Left hindlimb (tissue), 1 donor: ENCODE data around the gene ACIN1.

Experiments used
- DNase-seq: peaks from one replicate; pipeline ENCODE4 v3.0.0-alpha.2; 2018

The ACIN1 gene, protein sequence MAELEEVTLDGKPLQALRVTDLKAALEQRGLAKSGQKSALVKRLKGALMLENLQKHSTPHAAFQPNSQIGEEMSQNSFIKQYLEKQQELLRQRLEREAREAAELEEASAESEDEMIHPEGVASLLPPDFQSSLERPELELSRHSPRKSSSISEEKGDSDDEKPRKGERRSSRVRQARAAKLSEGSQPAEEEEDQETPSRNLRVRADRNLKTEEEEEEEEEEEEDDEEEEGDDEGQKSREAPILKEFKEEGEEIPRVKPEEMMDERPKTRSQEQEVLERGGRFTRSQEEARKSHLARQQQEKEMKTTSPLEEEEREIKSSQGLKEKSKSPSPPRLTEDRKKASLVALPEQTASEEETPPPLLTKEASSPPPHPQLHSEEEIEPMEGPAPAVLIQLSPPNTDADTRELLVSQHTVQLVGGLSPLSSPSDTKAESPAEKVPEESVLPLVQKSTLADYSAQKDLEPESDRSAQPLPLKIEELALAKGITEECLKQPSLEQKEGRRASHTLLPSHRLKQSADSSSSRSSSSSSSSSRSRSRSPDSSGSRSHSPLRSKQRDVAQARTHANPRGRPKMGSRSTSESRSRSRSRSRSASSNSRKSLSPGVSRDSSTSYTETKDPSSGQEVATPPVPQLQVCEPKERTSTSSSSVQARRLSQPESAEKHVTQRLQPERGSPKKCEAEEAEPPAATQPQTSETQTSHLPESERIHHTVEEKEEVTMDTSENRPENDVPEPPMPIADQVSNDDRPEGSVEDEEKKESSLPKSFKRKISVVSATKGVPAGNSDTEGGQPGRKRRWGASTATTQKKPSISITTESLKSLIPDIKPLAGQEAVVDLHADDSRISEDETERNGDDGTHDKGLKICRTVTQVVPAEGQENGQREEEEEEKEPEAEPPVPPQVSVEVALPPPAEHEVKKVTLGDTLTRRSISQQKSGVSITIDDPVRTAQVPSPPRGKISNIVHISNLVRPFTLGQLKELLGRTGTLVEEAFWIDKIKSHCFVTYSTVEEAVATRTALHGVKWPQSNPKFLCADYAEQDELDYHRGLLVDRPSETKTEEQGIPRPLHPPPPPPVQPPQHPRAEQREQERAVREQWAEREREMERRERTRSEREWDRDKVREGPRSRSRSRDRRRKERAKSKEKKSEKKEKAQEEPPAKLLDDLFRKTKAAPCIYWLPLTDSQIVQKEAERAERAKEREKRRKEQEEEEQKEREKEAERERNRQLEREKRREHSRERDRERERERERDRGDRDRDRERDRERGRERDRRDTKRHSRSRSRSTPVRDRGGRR

DNA sequence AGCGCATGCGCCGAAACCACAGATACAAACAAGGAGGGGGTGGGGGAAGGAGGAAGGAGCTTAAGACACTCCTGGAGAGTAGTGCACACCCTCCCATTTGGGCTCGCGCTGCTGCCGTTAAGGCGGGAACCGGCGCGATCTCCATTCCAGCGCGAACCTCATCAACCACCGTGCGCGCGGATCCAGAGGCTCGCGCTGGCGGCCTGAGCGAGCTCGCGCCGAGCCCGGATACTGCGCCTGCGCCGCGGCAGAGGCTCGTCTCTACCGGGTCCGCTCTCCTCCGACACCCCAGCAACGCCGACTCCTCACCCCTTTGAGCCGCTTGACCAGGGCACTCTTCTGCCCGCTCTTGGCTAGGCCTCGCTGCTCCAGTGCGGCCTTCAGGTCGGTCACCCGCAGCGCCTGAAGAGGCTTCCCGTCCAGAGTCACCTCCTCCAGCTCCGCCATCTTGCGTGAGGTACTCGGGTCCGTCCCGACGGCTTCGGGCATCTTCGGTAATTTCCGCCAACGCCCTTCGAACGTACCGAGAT, at the start of gene ACIN1:
TSS of gene ACIN1 (minus strand) at position 471 of the 530 bp plus-strand sequence. CDS start at position 447, 24 bp downstream.
- peak; percentile 88 for DNase-seq

DNA sequence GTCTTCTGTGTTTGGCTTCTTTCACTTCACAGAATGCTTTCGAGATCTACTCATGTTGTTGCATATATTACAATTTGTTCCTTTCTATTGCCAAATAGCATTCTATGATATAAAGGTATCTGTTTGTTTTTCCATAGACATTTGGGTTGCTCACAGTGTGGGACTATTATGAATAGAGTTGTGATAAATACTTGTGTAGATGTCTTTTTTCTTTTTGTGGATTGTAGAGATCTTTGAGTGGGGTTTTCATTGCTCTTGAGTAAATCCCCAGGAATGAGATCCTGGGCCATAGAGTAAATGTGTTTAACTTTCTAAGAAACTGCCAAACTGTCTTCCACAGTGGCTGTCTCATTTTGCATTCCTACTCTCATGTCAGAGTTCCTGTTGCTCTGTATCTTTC, 49.0 kb upstream of the ACIN1 start:
- no peak for DNase-seq

DNA sequence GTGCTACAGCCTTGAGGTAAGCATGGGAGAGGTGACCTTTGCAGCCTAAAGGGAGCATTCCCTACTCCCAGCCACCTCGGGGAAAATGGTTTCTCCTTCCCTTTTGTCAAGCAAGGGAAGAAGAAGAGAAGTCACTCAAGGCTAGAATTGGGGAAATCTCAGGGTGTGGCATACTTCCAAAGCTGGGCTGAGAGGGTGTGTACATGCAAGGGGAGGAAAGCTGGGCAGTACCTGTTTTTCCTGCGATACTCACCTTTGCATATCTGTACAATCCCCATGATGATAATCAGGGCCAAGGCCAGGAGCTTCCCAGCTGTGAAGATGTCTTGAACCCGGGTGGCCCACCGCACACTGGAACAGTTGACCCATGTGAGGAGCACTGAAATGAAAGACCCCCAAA, 47.9 kb upstream of the ACIN1 start:
- no peak for DNase-seq

DNA sequence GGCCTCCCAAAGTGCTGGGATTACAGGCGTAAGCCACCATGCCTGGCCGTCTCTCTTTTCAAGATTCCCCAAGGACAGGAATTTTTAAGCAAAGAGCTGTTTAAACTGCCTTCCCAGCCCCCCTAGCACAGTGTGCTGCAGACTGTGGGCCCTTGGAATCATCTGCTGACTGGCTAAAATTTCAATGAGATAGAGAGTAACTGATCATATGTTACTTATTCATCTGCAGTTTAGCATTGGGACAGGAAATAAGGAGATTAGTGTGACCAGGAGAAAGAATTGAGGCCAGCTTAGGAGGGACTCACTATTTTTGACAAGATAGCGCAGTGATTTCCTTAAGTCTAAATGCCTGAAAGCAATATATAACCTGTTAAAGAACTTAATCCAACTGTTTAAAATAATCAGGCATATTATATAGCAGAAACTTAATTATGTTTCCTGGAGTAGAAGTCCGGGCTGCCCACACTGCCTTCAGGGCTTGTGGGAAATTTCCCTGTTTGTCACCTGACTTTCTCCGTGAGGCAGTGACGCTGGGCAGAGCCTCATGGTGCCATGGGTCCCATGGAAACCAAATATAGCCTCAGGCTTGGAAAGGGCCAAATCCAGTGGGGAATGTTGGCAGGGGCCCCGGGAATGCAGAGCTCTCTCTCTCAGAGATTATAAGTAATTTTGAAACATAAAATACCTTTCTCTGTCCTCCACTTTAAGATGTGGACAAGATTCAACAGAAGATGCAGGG, 46.9 kb upstream of the ACIN1 start:
- no peak for DNase-seq

DNA sequence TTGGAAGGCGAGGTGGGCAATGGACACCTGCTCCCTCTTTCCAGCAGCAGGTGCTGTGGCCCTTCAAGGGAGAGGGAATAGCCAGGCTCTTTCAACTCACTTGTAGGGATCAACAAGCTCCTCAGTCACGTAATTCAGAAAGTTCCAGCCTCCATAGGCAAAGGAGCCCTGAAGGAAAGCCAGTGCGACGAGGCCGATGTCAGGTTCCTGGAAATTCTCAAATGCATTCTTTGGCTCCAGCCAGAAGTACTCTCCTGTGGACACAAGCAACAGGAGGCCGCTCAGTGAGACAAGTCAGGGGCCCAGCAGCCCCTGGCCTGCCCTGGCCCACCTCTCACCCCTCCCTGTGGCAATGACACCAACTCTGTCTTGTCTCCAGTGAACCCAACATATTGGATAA, 45.4 kb upstream of the ACIN1 start:
- DNase-seq, result no peak

DNA sequence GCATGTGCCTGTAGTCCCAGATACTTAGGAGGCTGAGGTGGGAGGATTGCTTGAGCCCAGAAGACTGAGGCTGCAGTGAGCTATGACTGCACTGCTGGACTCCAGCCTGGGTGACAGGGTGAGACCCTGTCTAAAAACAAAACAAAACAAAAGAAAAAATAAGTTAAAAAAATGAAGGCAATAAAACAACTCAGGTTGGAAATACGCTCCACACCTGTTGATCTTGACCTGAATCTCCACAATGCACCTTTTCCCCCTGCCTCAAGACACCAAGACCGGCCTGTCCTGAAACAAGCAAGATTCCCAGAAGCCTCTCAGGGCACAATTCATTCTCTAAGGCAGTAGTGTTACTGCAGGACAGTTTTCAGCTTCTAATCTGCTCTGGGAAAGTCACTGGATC, 44.9 kb upstream of the ACIN1 start:
- no peak for DNase-seq

DNA sequence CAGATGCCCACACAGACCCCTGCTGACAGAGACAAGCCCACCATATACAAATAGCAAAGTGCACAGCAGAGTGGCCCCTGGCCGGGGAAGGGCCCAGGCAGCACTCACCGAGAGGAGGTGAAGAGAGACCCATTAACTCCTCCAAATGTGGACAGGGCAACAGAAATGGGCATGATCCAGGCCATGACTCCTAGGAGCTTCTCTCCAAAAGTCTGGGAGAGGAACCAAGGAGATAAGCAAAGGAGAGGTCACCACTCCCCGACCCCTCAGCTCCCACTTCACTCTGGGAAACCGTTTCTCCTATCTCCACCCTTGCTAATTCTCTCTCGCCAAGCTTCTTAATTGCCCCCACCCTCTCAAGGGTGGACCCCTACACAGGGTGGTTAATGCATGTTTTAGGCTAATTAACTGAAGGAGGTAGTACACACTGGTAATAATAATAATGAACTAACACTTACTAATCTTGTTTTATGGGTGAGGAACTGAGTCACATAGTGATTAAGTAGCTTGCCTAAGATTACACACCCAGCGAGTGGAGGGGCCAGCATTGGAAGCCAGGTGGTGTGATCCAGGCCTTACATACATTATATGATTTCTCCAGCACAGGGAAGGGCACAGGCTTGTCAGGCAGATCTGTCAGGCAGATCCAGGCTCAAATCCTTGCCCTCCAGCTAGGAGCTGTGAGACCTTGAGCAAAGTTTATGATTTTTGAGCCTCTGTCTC, 43.0 kb upstream of the ACIN1 start:
- DNase-seq, result no peak

DNA sequence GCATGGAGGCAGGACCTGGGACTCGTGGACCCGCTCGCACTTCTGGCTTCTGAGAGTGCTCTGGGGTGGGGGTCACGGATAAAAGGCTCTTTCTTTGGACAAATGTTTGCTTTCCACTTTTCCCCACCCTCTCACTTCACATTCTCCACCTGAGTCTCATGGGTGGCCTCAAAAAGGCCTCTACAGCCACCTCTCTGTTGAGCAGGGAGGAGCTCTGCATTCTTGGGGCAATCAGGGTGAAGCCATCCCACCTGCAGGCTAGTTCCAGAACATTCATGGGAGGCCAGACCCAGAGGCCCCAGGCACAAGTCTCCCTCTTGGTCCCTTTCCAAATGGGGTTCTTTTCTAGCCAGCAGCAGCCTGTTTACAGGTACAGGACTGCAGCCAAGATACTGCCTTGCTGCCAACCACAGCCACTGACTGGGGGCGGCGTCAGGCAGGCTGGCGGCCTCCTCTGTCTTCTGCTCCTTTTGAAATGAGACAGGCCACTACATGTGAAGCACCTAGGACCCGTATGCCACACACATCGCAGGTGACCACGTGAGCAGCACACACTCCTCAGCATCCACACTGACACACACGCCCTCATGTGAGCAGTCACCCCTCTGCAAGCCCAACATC, 42.4 kb upstream of the ACIN1 start:
- DNase-seq, result no peak

DNA sequence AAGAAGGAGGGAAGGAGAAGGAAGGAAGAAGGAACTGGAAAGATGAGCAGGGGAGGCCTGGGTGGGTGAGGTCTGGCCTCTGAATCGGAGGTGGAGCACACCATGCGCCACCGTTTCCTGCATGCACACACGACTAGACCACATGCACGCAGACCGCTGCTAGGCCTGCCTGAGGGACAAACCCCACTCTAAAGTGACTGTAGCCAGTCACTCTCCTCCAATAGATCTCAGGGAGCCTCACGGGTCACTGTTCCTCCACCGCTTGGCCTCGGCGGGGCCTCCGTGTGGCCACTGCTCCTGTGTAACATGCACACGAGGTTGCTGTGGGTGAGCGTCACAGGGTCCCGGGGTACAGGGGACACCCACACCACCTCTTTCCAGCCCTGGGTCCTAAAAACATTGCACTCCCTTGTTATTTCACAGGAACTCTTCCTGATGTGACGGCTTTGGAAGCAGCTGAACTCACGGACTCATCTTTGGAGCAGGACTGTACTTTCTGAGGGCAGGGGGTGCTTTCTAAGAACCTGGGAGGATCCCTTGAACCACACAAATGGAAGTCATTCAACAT, 41.7 kb upstream of the ACIN1 start:
- DNase-seq, result no peak

DNA sequence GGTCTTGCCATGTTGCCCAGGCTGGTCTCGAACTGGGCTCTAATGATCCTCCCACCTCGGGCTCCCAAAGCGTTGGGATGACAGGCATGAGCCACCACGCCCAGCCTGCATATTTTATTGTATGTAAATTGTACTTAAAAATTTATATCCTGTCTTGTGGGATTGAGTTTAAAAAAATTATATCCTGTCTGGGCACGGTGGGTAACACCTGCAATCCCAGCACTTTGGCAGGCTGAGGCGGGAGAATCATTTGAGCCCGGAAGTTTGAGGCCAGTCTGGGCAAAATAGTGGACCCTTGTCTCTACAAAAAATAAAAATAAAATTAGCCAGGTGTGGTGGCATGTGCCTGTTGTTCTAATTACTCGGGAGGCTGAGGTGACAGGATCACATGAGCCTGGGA, 38.0 kb upstream of the ACIN1 start:
- no peak for DNase-seq

DNA sequence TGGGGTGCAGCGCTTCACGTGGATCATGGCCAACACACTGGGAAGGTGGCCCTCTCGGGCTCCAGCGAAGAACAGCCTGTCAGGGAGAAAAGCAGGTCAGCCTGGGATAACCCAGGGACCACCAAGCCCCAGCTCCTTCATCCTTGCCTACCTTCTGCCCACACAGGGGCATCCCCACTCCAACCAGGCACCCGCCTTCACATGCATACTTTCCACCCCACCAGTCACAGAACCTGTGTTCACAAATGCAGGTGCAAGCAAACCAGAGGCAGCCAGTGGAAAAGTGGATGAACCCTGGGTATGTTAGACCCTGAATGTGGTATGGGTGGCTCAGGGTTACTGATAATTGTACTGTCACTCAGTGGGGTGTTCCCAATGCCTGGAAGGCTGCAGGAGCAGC, 36.5 kb upstream of the ACIN1 start:
- DNase-seq, result no peak

DNA sequence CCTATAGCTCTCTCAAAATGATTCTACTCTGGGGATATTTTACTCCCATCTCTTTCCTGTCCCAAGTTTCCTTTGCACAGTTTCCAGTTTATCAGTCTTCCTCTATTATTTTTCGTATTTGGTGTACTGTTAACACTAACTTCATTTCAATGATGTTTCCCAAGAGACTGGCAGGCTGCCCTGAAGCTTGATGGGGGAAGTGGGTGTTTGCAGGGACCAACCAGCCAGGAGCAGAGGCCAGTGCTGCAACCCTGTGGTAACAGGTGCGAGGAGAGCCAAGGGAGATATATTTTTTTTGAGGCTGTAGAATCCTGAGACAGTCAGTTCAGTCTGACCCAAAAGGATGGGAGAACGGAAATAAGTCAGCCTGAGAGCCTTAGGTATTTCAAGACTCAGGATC, 35.9 kb upstream of the ACIN1 start:
- DNase-seq, result no peak

DNA sequence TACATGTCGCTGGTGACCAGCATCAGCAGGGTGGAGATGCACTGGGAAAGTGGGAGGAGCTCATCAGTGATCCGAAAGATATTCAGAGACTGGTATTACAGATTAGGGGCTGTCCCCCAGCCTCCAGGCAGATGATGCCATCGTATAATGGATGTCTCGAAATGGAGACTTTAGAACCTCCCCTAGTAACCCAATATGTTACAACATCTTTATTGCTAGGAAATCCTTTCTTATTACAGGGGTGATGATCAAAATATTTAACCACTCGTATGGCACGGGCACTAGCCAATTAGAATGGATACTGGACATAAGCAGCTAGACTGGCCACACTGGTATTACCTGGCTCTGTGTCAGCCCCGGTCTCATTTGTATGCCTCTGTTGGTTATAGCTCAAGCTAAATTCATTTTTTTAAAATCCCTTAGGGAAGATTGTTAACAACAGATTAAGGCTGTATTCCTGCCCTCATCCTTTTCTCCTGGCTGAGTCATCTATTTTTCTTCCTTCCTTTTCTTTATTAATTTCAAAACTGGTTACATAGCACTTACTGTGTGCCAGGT, 34.9 kb upstream of the ACIN1 start:
- DNase-seq, result no peak

DNA sequence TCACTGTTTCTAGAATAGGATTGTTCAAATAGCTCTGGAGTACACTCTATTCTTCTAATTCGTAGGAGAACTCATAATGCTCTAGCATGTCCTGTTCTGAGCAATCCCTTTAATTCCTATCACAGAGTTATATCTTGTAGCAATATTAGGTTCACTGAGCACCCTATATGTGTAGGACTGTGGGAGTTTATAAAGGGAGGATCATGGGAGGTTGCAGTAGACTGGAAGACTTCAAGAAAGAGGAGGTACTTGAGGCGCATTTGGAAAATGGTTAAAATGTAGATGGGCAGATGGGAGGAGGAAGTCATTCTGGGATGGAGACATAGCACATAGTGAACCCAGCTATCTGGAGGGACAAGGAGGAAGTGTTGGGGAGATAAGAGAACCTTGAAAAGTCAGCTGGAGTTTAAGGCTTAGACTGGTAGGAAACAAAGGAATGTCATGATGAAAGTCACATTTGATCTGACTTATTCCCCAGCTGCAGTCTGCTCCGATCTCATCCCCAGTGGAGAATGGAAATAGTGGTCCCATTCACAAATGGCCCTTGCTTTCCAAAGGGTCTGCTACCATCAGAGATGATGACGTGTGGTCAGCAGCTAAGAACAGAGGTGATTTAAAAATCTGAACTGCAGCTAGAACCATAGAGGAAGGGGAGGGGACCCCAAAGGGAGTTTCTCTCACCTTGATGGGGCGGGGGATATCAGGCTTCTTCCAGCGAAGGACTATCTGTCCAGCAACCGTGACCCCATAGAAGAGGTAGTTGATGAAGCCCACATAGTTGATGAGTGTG, 34.2 kb upstream of the ACIN1 start:
- no peak for DNase-seq

DNA sequence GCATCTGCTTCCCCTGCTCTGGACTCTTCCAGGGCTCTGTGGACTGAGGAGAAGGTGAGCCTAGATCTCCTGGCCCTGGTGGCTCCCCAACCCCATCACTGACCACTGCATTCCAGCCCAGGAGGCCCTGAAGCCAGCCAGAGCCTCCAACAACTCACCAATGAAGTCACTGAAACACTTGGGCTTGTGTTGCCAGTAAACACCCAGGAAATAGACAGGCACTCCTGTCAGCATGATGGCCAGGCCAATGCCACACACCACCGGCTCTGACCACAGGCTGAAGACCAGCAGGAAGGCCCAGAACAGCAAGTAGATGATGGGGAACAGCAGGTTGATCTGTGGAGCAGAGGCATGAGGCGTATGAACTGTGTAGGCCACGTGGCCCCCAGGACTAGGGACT, 32.9 kb upstream of the ACIN1 start:
- DNase-seq, result no peak

DNA sequence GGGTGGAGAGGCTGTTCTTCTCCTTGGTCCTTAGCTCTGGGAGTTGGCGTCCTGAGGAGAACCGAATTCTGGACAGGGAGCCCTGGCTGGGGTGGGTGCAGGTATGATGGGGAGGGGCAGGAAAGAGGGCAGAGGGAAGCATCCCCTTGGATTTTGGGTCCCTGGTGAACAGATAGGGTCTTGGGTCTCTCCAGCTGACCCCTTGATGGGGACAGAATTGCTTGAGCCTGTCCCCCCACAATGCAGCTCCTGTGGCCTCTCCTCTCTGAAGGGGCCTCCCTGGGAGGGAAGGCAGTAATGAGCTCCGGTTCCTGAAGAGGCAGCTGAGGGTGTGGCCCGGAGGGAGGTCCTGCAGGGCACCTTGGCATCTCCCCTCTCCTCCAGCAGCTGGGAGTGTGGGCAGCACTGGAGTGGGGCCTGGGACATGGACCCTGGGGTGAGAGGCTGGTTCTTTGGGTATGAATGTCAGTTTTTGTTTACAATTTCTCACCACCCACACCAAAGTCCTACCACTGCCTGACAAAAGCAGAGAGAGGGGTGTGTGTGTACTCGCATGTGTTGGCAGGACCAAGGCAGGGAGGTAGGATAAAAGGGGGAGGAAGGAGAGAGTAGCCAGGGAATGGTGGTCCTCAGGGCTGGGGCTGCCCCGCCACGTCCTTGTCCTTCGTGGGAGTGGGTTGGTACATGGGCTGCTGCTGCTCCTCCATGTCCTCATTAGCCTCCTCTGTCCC, 31.8 kb upstream of the ACIN1 start:
- DNase-seq, result no peak

DNA sequence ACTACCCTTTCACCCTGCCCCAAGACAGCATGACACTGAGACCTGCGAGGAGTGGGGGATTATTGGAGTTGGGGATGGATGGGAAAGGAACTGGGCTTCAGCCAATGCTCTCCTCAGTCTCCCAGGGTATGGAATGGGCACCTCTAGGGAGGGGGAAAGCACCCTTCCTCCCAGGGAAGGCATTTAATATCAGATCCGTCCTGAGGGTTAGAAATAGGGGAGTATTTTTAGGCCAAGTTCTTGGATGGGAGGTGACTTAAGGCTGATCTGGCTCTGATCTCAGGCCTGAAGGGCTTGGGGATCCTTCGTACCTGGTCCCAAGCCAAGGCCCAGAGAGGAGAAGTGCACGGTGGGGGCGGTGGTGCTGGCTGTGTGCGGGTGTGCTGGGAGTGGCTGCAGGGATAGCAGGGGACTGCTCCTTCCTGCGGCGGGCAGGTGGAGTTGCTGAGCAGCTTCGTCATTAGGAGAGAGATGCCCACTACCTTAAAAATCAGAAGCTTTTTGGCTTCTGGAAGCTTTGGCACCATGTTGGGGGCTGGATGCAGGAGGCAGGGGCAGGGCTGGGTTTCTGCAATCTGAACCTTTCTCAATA, 31.1 kb upstream of the ACIN1 start:
- no peak for DNase-seq

DNA sequence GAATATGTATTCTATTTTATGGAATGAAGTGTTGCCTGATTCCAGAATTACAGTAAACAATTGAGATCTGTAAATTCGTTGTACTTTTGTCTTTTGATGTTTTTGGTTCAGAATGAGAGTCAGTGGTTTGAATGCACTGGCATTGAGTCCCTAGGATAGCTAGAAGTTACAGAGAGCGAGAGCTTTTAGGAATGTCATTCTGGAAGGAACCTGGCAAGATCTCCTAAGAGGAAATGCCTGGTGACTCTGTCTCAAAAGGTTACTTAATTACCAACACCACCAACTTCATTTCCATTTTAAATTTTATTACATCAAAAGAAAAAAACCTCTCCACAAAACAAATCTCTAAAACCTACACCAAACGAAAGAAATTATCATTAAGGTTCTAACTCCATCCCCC, 30.1 kb upstream of the ACIN1 start:
- no peak for DNase-seq
